Thyroid gland (tissue), 4 donors: Measurements from ENCODE around the gene VPS37C. TPM values are rescaled to one million over a fixed set of nuclear protein-coding genes. Genes with fewer than 3 reads are reported as not detected.

Source experiments
- DNase-seq, 2 donors: peaks; one replicate each; pipeline ENCODE4 v3.0.0-alpha.2; 2019
- H3K27ac ChIP-seq, 3 donors: fragments of 200-600 bp; sonication (generic); 1 replicate in 2 of 3; 2 replicates in 1 of 3; pipeline ENCODE4 v1.5.1; 2016 to 2019; ENCODE audit warnings: mild to moderate bottlenecking in 1 of 3, moderate library complexity in 1 of 3
- H3K27me3 ChIP-seq: fragments of 200-600 bp; sonication (generic); one replicate; pipeline ENCODE4 v1.5.1; 2019
- H3K36me3 ChIP-seq, 2 donors: fragments of 200-600 bp; sonication (generic); one replicate each; pipeline ENCODE4 v1.5.1; 2016 to 2019
- H3K4me1 ChIP-seq, 2 donors: fragments of 200-600 bp; sonication (generic); one replicate each; pipeline ENCODE4 v1.5.1; 2017 to 2019
- H3K4me3 ChIP-seq, 3 donors: fragments of 200-600 bp; sonication (generic); replicated peaks in 1 of 3; 1 replicate in 2 of 3; 2 replicates in 1 of 3; pipeline ENCODE4 v1.5.1; 2016; ENCODE audit warnings: mild to moderate bottlenecking in 1 of 3
- H3K9me3 ChIP-seq: fragments of 200-600 bp; sonication (generic); one replicate; pipeline ENCODE4 v1.5.1; 2017
- POLR2A ChIP-seq, 2 donors: fragments of 450-650 bp; IDR thresholded peaks; one replicate each; pipeline ENCODE4 v1.6.1; 2017; ENCODE audit warnings: antibody characterized with exemption in 2 of 2, mild to moderate bottlenecking in 2 of 2, moderate library complexity in 1 of 2
- WGBS, 2 donors: methylation state at CpG; one replicate each; pipeline ENCODE4 v1.1.5; 2017; 5-methylcytosine and 5-hydroxymethylcytosine counted together
- intact Hi-C: fragments of 100-400 bp; cut with DNase I; formaldehyde crosslinking; loops from one replicate; pipeline ENCODE4 v1.15.1; 2023
- total RNA-seq, 4 donors: library from RNA; depleted of rRNA; stranded (reverse); fragments of >200 nt; gene quantifications; one replicate each; pipeline ENCODE4 v1.2.3, GENCODE V29; 2016
- TF ChIP-seq, protein P1 (sequence below), 6 experiments: fragments of 200-600 bp in 3 of 6; fragments of 450-650 bp in 3 of 6; sonication (generic) in 3 of 6; IDR thresholded peaks; one replicate each; pipeline ENCODE4 v1.5.1; 2016 to 2019; ENCODE audit warnings: antibody characterized with exemption in 6 of 6, mild to moderate bottlenecking in 2 of 6, inconsistent platforms in 1 of 6, moderate library complexity in 1 of 6

VPS37C gene
- total RNA-seq, 4 donors from 2014 or later = 13.0 to 18.2 (median 15.9) TPM

DNA sequence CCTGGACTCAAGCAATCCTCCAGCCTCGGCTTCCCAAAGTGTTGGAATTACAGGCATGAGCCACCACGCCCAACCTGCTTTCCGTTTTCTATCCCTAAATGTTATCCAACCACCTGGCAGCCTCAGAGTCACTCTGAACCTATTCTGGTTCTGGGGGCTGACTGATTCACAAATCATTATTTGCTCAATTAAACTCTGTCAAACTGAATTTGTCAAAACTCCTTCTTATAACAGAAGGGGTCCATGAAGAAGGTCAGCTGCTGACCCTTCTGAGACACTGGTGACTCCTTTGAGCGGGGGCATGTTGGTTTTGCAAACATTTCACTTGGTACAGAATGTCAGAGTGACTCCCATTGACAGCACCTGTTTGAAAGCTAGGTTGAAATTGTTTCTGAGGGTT, 1.8 kb upstream of the VPS37C start:
- TF ChIP-seq, protein P1, sequence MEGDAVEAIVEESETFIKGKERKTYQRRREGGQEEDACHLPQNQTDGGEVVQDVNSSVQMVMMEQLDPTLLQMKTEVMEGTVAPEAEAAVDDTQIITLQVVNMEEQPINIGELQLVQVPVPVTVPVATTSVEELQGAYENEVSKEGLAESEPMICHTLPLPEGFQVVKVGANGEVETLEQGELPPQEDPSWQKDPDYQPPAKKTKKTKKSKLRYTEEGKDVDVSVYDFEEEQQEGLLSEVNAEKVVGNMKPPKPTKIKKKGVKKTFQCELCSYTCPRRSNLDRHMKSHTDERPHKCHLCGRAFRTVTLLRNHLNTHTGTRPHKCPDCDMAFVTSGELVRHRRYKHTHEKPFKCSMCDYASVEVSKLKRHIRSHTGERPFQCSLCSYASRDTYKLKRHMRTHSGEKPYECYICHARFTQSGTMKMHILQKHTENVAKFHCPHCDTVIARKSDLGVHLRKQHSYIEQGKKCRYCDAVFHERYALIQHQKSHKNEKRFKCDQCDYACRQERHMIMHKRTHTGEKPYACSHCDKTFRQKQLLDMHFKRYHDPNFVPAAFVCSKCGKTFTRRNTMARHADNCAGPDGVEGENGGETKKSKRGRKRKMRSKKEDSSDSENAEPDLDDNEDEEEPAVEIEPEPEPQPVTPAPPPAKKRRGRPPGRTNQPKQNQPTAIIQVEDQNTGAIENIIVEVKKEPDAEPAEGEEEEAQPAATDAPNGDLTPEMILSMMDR (IDR thresholded peaks at IDR 0.05) = no peak
- no peak for TF ChIP-seq POLR2A (IDR thresholded peaks at IDR 0.05)
- no peaks in the 10 kb centered on the region for H3K9me3 ChIP-seq
- H3K27ac ChIP-seq = no peak overlapping the region
- no peak for DNase-seq
- intact Hi-C loops = loop anchor here (10.0 kb wide), 1 partner anchor 248 kb away; the partner anchor contains the start of gene TMEM109
- H3K4me1 ChIP-seq = peaks cover 22 to 33% of the 10 kb centered on the region in 2 donors
- H3K4me3 ChIP-seq = no peak overlapping the region
- H3K27me3 ChIP-seq = no peaks in the 10 kb centered on the region
- WGBS, 2 donors = 90 to 93% methylated on average over 4 of the region's 4 CpGs
- H3K36me3 ChIP-seq = no peaks in the 10 kb centered on the region

DNA sequence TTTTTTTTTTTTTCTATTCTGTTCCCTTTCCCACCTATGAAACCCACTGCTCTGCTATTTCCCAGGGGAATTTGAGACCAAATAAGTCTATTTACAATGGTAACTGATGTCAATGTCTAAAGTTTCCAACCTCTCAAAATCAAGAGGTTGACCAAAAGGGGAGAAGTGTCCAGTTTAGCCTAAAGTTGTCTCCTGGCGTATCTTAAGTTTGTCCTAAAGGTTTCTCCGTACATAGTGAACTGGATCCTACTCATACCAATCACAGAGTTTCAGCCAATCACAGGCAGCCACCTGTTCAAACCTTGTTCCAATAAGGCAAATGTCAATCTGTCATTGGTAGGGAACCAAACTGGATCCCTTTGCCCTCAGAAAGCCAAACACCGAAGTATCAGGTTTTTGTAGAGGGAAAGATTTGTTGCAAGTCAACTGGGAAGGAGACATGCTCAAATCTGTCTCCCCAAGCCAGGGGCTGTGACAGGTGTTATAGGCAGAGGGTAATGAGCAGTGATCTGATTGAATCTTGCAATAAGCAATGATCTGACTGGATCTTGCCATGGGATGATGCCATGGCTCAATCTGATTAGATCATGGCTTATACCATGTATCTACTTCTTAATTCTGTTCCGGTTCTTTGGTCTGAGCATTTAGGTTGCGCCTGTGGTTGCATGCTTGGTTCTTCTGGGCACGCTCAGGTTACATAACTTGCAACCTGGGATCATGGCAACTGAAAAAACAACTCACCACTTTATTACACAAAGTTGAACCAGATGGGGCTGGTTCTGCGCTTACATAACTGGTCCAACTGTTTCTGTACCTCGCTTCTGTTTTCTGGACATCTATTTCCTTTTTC, 1.1 kb upstream of the VPS37C start:
- TF ChIP-seq, protein P1 (IDR thresholded peaks at IDR 0.05) = no peak
- no peak for TF ChIP-seq POLR2A (IDR thresholded peaks at IDR 0.05)
- intact Hi-C loops = loop anchor here (10.0 kb wide), 1 partner anchor 248 kb away; the partner anchor contains the start of gene TMEM109
- H3K4me1 ChIP-seq = peaks cover 22 to 33% of the 10 kb centered on the region in 2 donors
- H3K27ac ChIP-seq = peak overlapping the region in 2 of 3 donors; percentile 96 to 98
- no peaks in the 10 kb centered on the region for H3K9me3 ChIP-seq
- no peaks in the 10 kb centered on the region for H3K36me3 ChIP-seq
- WGBS, 2 donors = 68 to 73% methylated on average over 8 of the region's 8 CpGs
- DNase-seq = peak in 1 of 2 donors; percentile 33
- H3K27me3 ChIP-seq = no peaks in the 10 kb centered on the region
- peak overlapping the region in 2 of 3 donors; percentile 62 to 89 for H3K4me3 ChIP-seq

DNA sequence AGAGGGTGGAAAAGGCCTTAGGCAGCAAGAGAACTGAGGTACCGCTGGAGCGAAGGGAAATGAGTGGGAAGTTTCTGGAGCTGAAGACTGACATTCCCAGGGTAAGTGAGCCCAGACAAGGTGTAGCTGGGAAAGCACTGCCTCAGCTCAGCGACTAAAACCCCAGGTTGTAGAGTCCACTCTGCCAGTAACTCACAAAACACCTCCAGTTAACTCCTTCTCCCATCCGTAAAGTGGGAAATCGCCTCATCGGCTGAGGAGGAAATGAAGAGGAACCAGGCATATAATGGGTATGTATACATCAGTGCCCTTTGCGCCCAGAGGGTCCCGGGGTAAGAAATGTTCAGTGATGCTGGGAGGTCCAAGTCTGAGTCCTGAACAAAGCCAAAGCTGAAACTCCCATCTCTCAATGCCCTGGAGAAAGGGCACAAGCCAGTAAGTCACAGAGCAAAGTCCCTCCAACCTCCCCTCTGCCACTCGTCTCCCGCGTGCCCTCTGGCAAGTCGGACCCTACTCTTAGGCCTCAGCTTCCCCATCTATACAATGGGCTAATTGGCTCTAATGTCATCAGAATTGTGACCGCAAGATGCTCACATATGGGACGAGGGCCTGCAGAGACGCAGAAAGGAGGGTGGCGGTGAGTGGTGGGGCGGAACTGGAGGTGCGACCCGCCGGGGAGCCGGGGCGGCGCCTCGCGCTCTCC, 588 bp downstream of the VPS37C start:
- Histone ChIP-seq H3K9me3 (no peaks in the 10 kb centered on the region), H3K27me3 (no peaks in the 10 kb centered on the region), H3K4me1 (peaks cover 22 to 33% of the 10 kb centered on the region in 2 donors), H3K36me3 (no peaks in the 10 kb centered on the region), H3K4me3 (peak overlapping the region; percentile 21 to 89 (median 62)), H3K27ac (peak overlapping the region; percentile 94 to 98 (median 96))
- no peak for DNase-seq
- 31 to 39% methylated on average over 8 to 15 of the region's 25 CpGs for WGBS, 2 donors
- TF ChIP-seq POLR2A (IDR thresholded peaks at IDR 0.05) = no peak
- TF ChIP-seq, protein P1 (IDR thresholded peaks at IDR 0.05) = no peak
- intact Hi-C loops = loop anchor here (10.0 kb wide), 1 partner anchor 246 kb away; the partner anchor contains the start of gene TMEM109

DNA sequence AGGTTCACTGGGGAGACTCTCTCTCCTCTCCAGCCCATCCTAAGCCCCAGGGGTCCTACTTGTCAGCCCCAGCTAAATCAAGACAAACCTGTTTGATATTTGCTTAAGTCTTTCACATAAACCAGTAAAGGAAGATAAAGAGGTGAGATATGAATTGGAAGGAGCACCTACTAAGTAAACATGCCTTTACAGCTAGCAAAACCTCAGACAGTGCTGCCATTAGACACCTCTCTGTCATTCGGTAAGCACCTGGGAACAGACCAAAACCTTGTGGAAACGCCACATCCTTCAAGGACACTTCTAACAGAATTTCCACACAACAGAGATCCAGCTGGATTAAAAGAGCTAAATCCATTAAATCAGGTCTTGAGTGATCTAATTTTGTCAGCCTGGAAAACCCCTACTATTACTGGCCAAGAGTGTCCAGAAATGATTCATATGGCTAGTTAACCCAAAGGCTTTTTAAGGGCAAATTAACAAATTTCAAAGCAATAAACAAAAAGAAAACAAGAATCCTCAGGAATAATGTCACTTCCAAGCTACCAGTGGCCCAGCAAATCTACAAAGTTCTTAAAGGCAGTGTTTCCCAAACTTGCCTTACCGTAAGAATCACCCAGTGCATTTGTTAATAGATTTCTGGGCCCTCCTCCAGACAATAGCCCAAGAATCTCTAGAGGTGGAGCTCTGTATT, 2.4 kb downstream of the VPS37C start:
- no peak for TF ChIP-seq POLR2A (IDR thresholded peaks at IDR 0.05)
- TF ChIP-seq, protein P1 (IDR thresholded peaks at IDR 0.05) = no peak
- no peaks in the 10 kb centered on the region for H3K27me3 ChIP-seq
- intact Hi-C loops = no loop called here
- no peak overlapping the region for H3K4me3 ChIP-seq
- DNase-seq = no peak
- peak overlapping the region; percentile 28 to 44 (median 39) for H3K27ac ChIP-seq
- H3K4me1 ChIP-seq = peaks cover 25 to 29% of the 10 kb centered on the region in 2 donors
- WGBS, 2 donors = 13 to 16% methylated on average over 3 of the region's 3 CpGs
- no peaks in the 10 kb centered on the region for H3K9me3 ChIP-seq
- no peaks in the 10 kb centered on the region for H3K36me3 ChIP-seq
